ENCODE measurements around the gene SHISA3. TPM values are rescaled to one million over a fixed set of nuclear protein-coding genes. Genes with fewer than 3 reads are reported as not detected.

SHISA3 gene
- total RNA-seq, 1 experiment from 2014 or later, result 0.18 TPM

- TF ChIP-seq REST (IDR thresholded peaks at IDR 0.05; ENCODE audit: insufficient read depth in 1 of 2, low read depth in 2 of 2, low read length in 1 of 2) (no peak), TCF7L2 (IDR thresholded peaks at IDR 0.05; ENCODE audit: low read depth, low read length) (no peak), POLR2AphosphoS5 (IDR thresholded peaks at IDR 0.05; ENCODE audit: low read depth, low read length) (no peak), SIN3A (IDR thresholded peaks at IDR 0.05; ENCODE audit: borderline replicate concordance, insufficient read depth, low read depth, low read length) (no peak), CTCF (IDR thresholded peaks at IDR 0.05) (no peak)
- Histone ChIP-seq H3K27ac (ENCODE audit: low read length) (no peak overlapping the region), H3K4me1 (ENCODE audit: control insufficient read depth, insufficient read depth, low read length) (no peaks in the 10 kb centered on the region), H3K4me3 (ENCODE audit: low read depth in 2 of 2, low read length in 2 of 2) (no peak overlapping the region), H3K36me3 (ENCODE audit: control insufficient read depth, insufficient read depth, low read length) (no peaks in the 10 kb centered on the region), H3K9me3 (ENCODE audit: control insufficient read depth, insufficient read depth, low read depth, low read length) (no peaks in the 10 kb centered on the region), H3K27me3 (ENCODE audit: control insufficient read depth, insufficient read depth, low read length) (no peaks in the 10 kb centered on the region; the same call in none of the 2 replicates)
- DNase-seq (ENCODE audit: low read depth, low spot score), result no peak
- no TSS peak for BruUV-seq (replicated peaks)
- in situ Hi-C loops (cut with HindIII; ENCODE audit: low pct_unique_long_range_greater_than_20kb, low sequenced_read_pairs), result no loop called here
- intact Hi-C loops (cut with micrococcal nuclease; ENCODE audit: unreplicated experiment), result no loop called here
- ATAC-seq, result no peak
- ChIA-PET POLR2A (no interaction called here), CTCF (no interaction called here)
Measured at GRCh38 chr4:42361456-42361855, 35.8 kb upstream of the SHISA3 start.

GRCh38 chr4:42362591-42362990 is 34.7 kb upstream of the SHISA3 start:
- ChIA-PET CTCF (no interaction called here), POLR2A (no interaction called here)
- DNase-seq (ENCODE audit: low read depth, low spot score) (no peak), ATAC-seq (no peak)
- Histone ChIP-seq H3K27ac (ENCODE audit: low read length) (no peak overlapping the region), H3K27me3 (ENCODE audit: control insufficient read depth, insufficient read depth, low read length) (no peaks in the 10 kb centered on the region; the same call in 1 of the 2 replicates), H3K4me1 (ENCODE audit: control insufficient read depth, insufficient read depth, low read length) (no peaks in the 10 kb centered on the region), H3K9me3 (ENCODE audit: control insufficient read depth, insufficient read depth, low read depth, low read length) (no peaks in the 10 kb centered on the region), H3K36me3 (ENCODE audit: control insufficient read depth, insufficient read depth, low read length) (no peaks in the 10 kb centered on the region), H3K4me3 (ENCODE audit: low read depth in 2 of 2, low read length in 2 of 2) (no peak overlapping the region)
- in situ Hi-C loops (cut with HindIII; ENCODE audit: low pct_unique_long_range_greater_than_20kb, low sequenced_read_pairs), result no loop called here
- no TSS peak for BruUV-seq (replicated peaks)
- no peak for TF ChIP-seq SIN3A (IDR thresholded peaks at IDR 0.05; ENCODE audit: borderline replicate concordance, insufficient read depth, low read depth, low read length)
- no peak for TF ChIP-seq POLR2AphosphoS5 (IDR thresholded peaks at IDR 0.05; ENCODE audit: low read depth, low read length)
- no peak for TF ChIP-seq REST (IDR thresholded peaks at IDR 0.05; ENCODE audit: insufficient read depth in 1 of 2, low read depth in 2 of 2, low read length in 1 of 2)
- no peak for TF ChIP-seq TCF7L2 (IDR thresholded peaks at IDR 0.05; ENCODE audit: low read depth, low read length)
- no peak for TF ChIP-seq CTCF (IDR thresholded peaks at IDR 0.05)
- intact Hi-C loops (cut with micrococcal nuclease; ENCODE audit: unreplicated experiment), result no loop called here
